ENCODE data around the gene CD38. TPM values are rescaled to one million over a fixed set of nuclear protein-coding genes. Genes with fewer than 3 reads are reported as not detected.
"Not testable (repeated sequence)": the region's sequence is repeated elsewhere in the genome, so short reads cannot be mapped to it uniquely, and the experiment has no call there.

The CD38 gene
- under 1 TPM; 0.15 to 0.62 (median 0.39) TPM for total RNA-seq

GRCh38 chr4:15778289-15779241, at the start of gene CD38:
CD38 (plus strand) TSS chr4:15778328; CDS start chr4:15778415, 87 bp downstream.
- H3K27ac ChIP-seq: no peak within 1 kb of the TSS
- 5% methylated on average over 37 of the region's 76 CpGs for WGBS

GRCh38 chr4:15729910-15730533, 48.1 kb upstream of the CD38 start:
- Histone ChIP-seq H3K4me1 (no peaks in the 10 kb centered on the region), H3K9me3 (no peaks in the 10 kb centered on the region), H3K27me3 (no peaks in the 10 kb centered on the region), H3K36me3 (no peaks in the 10 kb centered on the region), H3K4me3 (no peak overlapping the region), H3K27ac (no peak overlapping the region)
- TF ChIP-seq CTCF (IDR thresholded peaks at IDR 0.05) (peak; percentile 75 to 77), POLR2AphosphoS5 (IDR thresholded peaks at IDR 0.05) (no peak), EP300 (IDR thresholded peaks at IDR 0.05) (no peak), POLR2A (IDR thresholded peaks at IDR 0.05) (no peak)
- WGBS: 23% methylated on average over 3 of the region's 3 CpGs
- no peak for DNase-seq (ENCODE audit: low spot score in 2 of 2)

More at GRCh38 chr4:15778289-15779241, at the start of gene CD38:
- peak within 1 kb of the TSS; percentile 50 for H3K4me3 ChIP-seq
- DNase-seq (ENCODE audit: low spot score in 2 of 2): no peak
- H3K27me3 ChIP-seq: peaks cover 9% of the 10 kb centered on the region
- TF ChIP-seq POLR2AphosphoS5 (IDR thresholded peaks at IDR 0.05) (no peak), POLR2A (IDR thresholded peaks at IDR 0.05) (no peak), CTCF (IDR thresholded peaks at IDR 0.05) (no peak), EP300 (IDR thresholded peaks at IDR 0.05) (no peak)
- H3K4me1 ChIP-seq: peaks cover 18% of the 10 kb centered on the region
- H3K36me3 ChIP-seq: no peaks in the 10 kb centered on the region
- H3K9me3 ChIP-seq: no peaks in the 10 kb centered on the region

GRCh38 chr4:15733061-15733460, 45.1 kb upstream of the CD38 start:
- 73% methylated on average over 4 of the region's 5 CpGs for WGBS
- not testable (repeated sequence) for H3K36me3 ChIP-seq; DNase-seq (ENCODE audit: low spot score in 2 of 2); H3K27ac ChIP-seq; H3K4me1 ChIP-seq; H3K27me3 ChIP-seq; H3K4me3 ChIP-seq; H3K9me3 ChIP-seq

- H3K27me3 ChIP-seq: no peaks in the 10 kb centered on the region
- 81% methylated on average over 6 of the region's 6 CpGs for WGBS
- no peaks in the 10 kb centered on the region for H3K9me3 ChIP-seq
- TF ChIP-seq POLR2AphosphoS5 (IDR thresholded peaks at IDR 0.05): no peak
- no peak for TF ChIP-seq CTCF (IDR thresholded peaks at IDR 0.05)
- TF ChIP-seq EP300 (IDR thresholded peaks at IDR 0.05): no peak
- no peak for TF ChIP-seq POLR2A (IDR thresholded peaks at IDR 0.05)
- no peaks in the 10 kb centered on the region for H3K36me3 ChIP-seq
- H3K27ac ChIP-seq: no peak overlapping the region
- DNase-seq (ENCODE audit: low spot score in 2 of 2): no peak
- no peak overlapping the region for H3K4me3 ChIP-seq
- H3K4me1 ChIP-seq: no peaks in the 10 kb centered on the region
Measured at GRCh38 chr4:15735536-15735935, 42.6 kb upstream of the CD38 start.

- no peak for TF ChIP-seq POLR2AphosphoS5 (IDR thresholded peaks at IDR 0.05)
- TF ChIP-seq EP300 (IDR thresholded peaks at IDR 0.05): no peak
- no peak for TF ChIP-seq CTCF (IDR thresholded peaks at IDR 0.05)
- no peak for TF ChIP-seq POLR2A (IDR thresholded peaks at IDR 0.05)
- Histone ChIP-seq H3K9me3 (peaks cover 4% of the 10 kb centered on the region), H3K27ac (no peak overlapping the region), H3K36me3 (no peaks in the 10 kb centered on the region), H3K27me3 (no peaks in the 10 kb centered on the region), H3K4me3 (no peak overlapping the region), H3K4me1 (no peaks in the 10 kb centered on the region)
- DNase-seq (ENCODE audit: low spot score in 2 of 2): no peak
- WGBS: 72% methylated on average over 4 of the region's 4 CpGs
Measured at GRCh38 chr4:15736514-15737050, 41.5 kb upstream of the CD38 start.

All from suprapubic skin (tissue), 4 donors.